H1 (cell line): ENCODE results near the gene GRIK4. TPM values are rescaled to one million over a fixed set of nuclear protein-coding genes. Genes with fewer than 3 reads are reported as not detected.

Experiments
- BCL11A ChIP-seq, 2 experiments: IDR thresholded peaks; one replicate each; pipeline ENCODE4 v1.6.1; 2011; ENCODE audit warnings: low read depth in 2 of 2, low read length in 2 of 2, mild to moderate bottlenecking in 2 of 2
- KDM5A ChIP-seq: fragments of 200-600 bp; IDR thresholded peaks from 2 replicates; pipeline ENCODE4 v1.7.1; 2012; ENCODE audit warnings: mild to moderate bottlenecking, low read length, inconsistent platforms, mixed read lengths
- SAP30 ChIP-seq: fragments of 300-600 bp; sonication (generic); IDR thresholded peaks from 2 replicates; pipeline ENCODE4 v1.7.1; 2012; ENCODE audit warnings: low read length, moderate library complexity, mild to moderate bottlenecking, inconsistent platforms; ENCODE audit not compliant: insufficient read depth, insufficient replicate concordance
- polyA plus RNA-seq, 7 experiments: library from polyadenylated mRNA; depleted of rRNA in 3 of 7; stranded (reverse) in 5 of 7; unstranded in 2 of 7; fragments of >200 nt in 5 of 7; fragments of 200-250 nt in 2 of 7; gene quantifications; 1 replicate in 5 of 7; 2 replicates in 1 of 7; 4 replicates in 1 of 7; pipeline versions ENCODE4 v1.2.1 to v1.2.3, GENCODE V29; 2011 to 2013; ENCODE audit warnings: missing spikeins in 2 of 7, mixed read lengths in 2 of 7
- total RNA-seq: library from RNA; stranded (reverse); fragmentation: NEBNext Ultra II Directional; extraction: Animal tissue kit (Norgen Biotek cat#: 25700); gene quantifications from 2 replicates; pipeline ENCODE4 v1.2.1, GENCODE V29; 2021
- TF ChIP-seq, protein P1 (sequence below): fragments of 300-600 bp; sonication (generic); IDR thresholded peaks from 2 replicates; pipeline ENCODE4 v1.7.1; 2012; ENCODE audit warnings: low read length, moderate library complexity, mild to moderate bottlenecking, inconsistent platforms; ENCODE audit not compliant: insufficient replicate concordance
- TF ChIP-seq, protein P2 (sequence below): IDR thresholded peaks from 2 replicates; pipeline ENCODE4 v1.6.1; 2011; ENCODE audit warnings: low read length, improper control_type of control experiment
- TF ChIP-seq, protein P3 (sequence below): IDR thresholded peaks from 2 replicates; pipeline ENCODE4 v1.6.1; 2012; ENCODE audit warnings: low read length, inconsistent platforms

The GRIK4 gene
- total and polyA plus RNA-seq, 2 of the 8 experiments (the other 6 are each of a cell fraction or from before 2014, with no cell fraction given): 1.2 to 2.9 TPM

DNA sequence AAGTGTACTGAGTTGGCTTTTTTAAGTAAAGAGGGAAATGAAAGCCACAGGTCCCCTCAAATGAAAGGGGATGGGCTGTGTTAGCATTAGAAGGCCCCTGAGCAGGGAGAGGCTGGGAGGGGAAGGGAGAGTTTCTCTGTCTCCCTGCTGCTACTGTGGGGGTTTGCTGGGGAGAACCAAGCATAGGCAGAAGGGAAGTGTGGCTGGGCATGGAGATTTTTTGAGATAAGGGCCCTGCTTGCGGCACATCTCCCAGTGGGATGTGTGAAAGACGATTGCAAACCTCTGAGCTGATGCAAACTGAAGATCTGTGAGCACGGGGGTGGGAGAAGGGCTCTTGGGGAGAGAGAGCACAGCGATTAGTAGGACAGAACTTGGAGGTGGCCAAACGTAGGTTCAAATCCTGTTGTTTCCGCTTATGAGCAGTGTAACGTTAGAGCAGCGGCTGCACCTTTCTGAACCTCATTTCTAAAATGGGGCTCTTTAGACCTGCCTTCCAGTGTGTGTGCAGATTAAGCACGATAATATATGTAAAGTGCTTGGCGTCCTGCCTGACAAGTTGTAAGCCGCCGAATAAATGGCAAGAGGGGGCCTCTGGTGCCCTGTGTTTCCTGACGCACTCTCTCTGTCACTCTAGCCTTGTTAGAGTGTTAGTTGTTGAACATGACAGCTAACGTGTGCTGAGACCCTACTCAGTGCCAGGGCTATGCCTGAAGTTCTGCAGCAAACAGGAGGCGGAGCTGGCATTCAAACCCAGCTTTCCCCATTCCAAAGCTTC lies 122.3 kb downstream of the GRIK4 start (continued):
- TF ChIP-seq, protein P1, sequence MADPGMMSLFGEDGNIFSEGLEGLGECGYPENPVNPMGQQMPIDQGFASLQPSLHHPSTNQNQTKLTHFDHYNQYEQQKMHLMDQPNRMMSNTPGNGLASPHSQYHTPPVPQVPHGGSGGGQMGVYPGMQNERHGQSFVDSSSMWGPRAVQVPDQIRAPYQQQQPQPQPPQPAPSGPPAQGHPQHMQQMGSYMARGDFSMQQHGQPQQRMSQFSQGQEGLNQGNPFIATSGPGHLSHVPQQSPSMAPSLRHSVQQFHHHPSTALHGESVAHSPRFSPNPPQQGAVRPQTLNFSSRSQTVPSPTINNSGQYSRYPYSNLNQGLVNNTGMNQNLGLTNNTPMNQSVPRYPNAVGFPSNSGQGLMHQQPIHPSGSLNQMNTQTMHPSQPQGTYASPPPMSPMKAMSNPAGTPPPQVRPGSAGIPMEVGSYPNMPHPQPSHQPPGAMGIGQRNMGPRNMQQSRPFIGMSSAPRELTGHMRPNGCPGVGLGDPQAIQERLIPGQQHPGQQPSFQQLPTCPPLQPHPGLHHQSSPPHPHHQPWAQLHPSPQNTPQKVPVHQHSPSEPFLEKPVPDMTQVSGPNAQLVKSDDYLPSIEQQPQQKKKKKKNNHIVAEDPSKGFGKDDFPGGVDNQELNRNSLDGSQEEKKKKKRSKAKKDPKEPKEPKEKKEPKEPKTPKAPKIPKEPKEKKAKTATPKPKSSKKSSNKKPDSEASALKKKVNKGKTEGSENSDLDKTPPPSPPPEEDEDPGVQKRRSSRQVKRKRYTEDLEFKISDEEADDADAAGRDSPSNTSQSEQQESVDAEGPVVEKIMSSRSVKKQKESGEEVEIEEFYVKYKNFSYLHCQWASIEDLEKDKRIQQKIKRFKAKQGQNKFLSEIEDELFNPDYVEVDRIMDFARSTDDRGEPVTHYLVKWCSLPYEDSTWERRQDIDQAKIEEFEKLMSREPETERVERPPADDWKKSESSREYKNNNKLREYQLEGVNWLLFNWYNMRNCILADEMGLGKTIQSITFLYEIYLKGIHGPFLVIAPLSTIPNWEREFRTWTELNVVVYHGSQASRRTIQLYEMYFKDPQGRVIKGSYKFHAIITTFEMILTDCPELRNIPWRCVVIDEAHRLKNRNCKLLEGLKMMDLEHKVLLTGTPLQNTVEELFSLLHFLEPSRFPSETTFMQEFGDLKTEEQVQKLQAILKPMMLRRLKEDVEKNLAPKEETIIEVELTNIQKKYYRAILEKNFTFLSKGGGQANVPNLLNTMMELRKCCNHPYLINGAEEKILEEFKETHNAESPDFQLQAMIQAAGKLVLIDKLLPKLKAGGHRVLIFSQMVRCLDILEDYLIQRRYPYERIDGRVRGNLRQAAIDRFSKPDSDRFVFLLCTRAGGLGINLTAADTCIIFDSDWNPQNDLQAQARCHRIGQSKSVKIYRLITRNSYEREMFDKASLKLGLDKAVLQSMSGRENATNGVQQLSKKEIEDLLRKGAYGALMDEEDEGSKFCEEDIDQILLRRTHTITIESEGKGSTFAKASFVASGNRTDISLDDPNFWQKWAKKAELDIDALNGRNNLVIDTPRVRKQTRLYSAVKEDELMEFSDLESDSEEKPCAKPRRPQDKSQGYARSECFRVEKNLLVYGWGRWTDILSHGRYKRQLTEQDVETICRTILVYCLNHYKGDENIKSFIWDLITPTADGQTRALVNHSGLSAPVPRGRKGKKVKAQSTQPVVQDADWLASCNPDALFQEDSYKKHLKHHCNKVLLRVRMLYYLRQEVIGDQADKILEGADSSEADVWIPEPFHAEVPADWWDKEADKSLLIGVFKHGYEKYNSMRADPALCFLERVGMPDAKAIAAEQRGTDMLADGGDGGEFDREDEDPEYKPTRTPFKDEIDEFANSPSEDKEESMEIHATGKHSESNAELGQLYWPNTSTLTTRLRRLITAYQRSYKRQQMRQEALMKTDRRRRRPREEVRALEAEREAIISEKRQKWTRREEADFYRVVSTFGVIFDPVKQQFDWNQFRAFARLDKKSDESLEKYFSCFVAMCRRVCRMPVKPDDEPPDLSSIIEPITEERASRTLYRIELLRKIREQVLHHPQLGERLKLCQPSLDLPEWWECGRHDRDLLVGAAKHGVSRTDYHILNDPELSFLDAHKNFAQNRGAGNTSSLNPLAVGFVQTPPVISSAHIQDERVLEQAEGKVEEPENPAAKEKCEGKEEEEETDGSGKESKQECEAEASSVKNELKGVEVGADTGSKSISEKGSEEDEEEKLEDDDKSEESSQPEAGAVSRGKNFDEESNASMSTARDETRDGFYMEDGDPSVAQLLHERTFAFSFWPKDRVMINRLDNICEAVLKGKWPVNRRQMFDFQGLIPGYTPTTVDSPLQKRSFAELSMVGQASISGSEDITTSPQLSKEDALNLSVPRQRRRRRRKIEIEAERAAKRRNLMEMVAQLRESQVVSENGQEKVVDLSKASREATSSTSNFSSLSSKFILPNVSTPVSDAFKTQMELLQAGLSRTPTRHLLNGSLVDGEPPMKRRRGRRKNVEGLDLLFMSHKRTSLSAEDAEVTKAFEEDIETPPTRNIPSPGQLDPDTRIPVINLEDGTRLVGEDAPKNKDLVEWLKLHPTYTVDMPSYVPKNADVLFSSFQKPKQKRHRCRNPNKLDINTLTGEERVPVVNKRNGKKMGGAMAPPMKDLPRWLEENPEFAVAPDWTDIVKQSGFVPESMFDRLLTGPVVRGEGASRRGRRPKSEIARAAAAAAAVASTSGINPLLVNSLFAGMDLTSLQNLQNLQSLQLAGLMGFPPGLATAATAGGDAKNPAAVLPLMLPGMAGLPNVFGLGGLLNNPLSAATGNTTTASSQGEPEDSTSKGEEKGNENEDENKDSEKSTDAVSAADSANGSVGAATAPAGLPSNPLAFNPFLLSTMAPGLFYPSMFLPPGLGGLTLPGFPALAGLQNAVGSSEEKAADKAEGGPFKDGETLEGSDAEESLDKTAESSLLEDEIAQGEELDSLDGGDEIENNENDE: no peak
- TF ChIP-seq, protein P2, sequence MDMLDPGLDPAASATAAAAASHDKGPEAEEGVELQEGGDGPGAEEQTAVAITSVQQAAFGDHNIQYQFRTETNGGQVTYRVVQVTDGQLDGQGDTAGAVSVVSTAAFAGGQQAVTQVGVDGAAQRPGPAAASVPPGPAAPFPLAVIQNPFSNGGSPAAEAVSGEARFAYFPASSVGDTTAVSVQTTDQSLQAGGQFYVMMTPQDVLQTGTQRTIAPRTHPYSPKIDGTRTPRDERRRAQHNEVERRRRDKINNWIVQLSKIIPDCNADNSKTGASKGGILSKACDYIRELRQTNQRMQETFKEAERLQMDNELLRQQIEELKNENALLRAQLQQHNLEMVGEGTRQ: no peak
- TF ChIP-seq, protein P3, sequence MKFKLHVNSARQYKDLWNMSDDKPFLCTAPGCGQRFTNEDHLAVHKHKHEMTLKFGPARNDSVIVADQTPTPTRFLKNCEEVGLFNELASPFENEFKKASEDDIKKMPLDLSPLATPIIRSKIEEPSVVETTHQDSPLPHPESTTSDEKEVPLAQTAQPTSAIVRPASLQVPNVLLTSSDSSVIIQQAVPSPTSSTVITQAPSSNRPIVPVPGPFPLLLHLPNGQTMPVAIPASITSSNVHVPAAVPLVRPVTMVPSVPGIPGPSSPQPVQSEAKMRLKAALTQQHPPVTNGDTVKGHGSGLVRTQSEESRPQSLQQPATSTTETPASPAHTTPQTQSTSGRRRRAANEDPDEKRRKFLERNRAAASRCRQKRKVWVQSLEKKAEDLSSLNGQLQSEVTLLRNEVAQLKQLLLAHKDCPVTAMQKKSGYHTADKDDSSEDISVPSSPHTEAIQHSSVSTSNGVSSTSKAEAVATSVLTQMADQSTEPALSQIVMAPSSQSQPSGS: no peak
- TF ChIP-seq BCL11A (IDR thresholded peaks at IDR 0.05; ENCODE audit: low read depth in 2 of 2, low read length in 2 of 2) (no peak), SAP30 (no peak), KDM5A (no peak)
